Neural crest cell (in vitro differentiated cells): ENCODE measurements around the gene OSBP. TPM values are rescaled to one million over a fixed set of nuclear protein-coding genes. Genes with fewer than 3 reads are reported as not detected.

Experiments used
- DNase-seq: peaks from one replicate; pipeline ENCODE4 v3.0.0; 2021; ENCODE audit warnings: low read depth, mixed read lengths, low spot score
- H3K27ac Mint-ChIP-seq: one replicate; pipeline ENCODE4 v1.8.0; 2021; ENCODE audit warnings: mild to moderate bottlenecking, mixed read lengths; ENCODE audit not compliant: unreplicated experiment
- H3K27me3 Mint-ChIP-seq: 2 replicates; pipeline ENCODE4 v1.8.0; 2021; ENCODE audit warnings: low read depth, mild to moderate bottlenecking, mixed read lengths
- H3K36me3 Mint-ChIP-seq: 2 replicates; pipeline ENCODE4 v1.8.0; 2021; ENCODE audit warnings: low read depth, mild to moderate bottlenecking, mixed read lengths
- H3K4me1 Mint-ChIP-seq: 2 replicates; pipeline ENCODE4 v1.8.0; 2021; ENCODE audit warnings: mixed read lengths
- H3K4me3 Mint-ChIP-seq: one replicate; pipeline ENCODE4 v1.8.0; 2021; ENCODE audit warnings: mild to moderate bottlenecking, mixed read lengths
- H3K9me3 Mint-ChIP-seq: 2 replicates; pipeline ENCODE4 v1.8.0; 2021; ENCODE audit warnings: mixed read lengths
- total RNA-seq: library from RNA; stranded (reverse); gene quantifications from 2 replicates; pipeline ENCODE4 v1.2.1, GENCODE V29; 2021
- TF ChIP-seq, protein P1 (sequence below): fragments of 200-600 bp; sonication (generic); conservative IDR thresholded peaks from 2 replicates; pipeline ENCODE4 v1.5.0; 2021; ENCODE audit warnings: antibody characterized with exemption, mild to moderate bottlenecking

OSBP gene
- total RNA-seq, 1 donor from 2014 or later = 30.5 TPM

DNA sequence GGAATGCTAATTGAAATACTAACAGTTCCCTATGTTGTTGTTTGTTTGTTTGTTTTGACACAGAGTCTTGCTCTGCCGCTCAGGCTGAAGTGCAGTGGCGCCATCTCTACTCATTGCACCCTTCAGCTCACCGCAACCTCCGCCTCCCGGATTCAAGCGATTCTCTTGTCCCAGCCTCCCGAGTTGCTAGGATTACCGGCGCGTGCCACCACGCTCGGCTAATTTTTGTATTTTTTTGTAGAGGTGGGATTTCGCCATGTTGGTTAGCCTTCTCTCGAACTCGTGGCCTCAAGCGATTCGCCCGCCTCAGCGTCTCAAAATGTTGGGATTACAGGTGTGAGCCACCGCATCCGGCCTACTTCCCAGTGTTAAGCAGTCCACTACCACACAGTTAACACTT, 62.3 kb downstream of the OSBP start:
- Mint-ChIP-seq H3K36me3 (peaks cover 10% of the 10 kb centered on the region), H3K27me3 (peaks cover 55% of the 10 kb centered on the region), H3K4me3 (peak overlapping the region; percentile 33), H3K9me3 (no peaks in the 10 kb centered on the region), H3K27ac (no peak overlapping the region), H3K4me1 (peaks cover 58% of the 10 kb centered on the region)
- no peak for DNase-seq
- TF ChIP-seq, protein P1, sequence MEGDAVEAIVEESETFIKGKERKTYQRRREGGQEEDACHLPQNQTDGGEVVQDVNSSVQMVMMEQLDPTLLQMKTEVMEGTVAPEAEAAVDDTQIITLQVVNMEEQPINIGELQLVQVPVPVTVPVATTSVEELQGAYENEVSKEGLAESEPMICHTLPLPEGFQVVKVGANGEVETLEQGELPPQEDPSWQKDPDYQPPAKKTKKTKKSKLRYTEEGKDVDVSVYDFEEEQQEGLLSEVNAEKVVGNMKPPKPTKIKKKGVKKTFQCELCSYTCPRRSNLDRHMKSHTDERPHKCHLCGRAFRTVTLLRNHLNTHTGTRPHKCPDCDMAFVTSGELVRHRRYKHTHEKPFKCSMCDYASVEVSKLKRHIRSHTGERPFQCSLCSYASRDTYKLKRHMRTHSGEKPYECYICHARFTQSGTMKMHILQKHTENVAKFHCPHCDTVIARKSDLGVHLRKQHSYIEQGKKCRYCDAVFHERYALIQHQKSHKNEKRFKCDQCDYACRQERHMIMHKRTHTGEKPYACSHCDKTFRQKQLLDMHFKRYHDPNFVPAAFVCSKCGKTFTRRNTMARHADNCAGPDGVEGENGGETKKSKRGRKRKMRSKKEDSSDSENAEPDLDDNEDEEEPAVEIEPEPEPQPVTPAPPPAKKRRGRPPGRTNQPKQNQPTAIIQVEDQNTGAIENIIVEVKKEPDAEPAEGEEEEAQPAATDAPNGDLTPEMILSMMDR = no peak

DNA sequence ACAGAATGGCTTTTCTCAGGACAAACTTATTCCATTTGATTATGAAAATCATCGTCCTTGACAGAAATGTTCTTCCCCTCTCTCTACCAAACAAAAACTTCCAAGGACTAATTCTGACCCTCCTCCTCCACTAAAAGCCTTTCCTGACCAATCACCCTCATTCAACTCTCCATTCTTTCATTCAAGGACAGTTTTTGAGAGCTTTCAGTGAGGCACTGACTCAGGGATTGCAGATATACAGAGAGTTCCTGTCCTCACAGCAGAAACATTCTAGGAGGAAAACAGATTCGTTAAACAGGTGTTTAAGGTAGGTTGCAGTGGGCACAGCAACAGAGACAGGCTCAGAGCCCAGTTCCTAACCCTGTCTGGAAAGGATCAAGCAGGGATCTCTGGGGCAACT, 62.7 kb downstream of the OSBP start:
- TF ChIP-seq, protein P1 = no peak
- H3K9me3 Mint-ChIP-seq = no peaks in the 10 kb centered on the region
- peak overlapping the region; percentile 74 for H3K4me3 Mint-ChIP-seq
- H3K36me3 Mint-ChIP-seq = peaks cover 10% of the 10 kb centered on the region
- peaks cover 53% of the 10 kb centered on the region for H3K4me1 Mint-ChIP-seq
- peaks cover 50% of the 10 kb centered on the region for H3K27me3 Mint-ChIP-seq
- no peak overlapping the region for H3K27ac Mint-ChIP-seq
- no peak for DNase-seq

DNA sequence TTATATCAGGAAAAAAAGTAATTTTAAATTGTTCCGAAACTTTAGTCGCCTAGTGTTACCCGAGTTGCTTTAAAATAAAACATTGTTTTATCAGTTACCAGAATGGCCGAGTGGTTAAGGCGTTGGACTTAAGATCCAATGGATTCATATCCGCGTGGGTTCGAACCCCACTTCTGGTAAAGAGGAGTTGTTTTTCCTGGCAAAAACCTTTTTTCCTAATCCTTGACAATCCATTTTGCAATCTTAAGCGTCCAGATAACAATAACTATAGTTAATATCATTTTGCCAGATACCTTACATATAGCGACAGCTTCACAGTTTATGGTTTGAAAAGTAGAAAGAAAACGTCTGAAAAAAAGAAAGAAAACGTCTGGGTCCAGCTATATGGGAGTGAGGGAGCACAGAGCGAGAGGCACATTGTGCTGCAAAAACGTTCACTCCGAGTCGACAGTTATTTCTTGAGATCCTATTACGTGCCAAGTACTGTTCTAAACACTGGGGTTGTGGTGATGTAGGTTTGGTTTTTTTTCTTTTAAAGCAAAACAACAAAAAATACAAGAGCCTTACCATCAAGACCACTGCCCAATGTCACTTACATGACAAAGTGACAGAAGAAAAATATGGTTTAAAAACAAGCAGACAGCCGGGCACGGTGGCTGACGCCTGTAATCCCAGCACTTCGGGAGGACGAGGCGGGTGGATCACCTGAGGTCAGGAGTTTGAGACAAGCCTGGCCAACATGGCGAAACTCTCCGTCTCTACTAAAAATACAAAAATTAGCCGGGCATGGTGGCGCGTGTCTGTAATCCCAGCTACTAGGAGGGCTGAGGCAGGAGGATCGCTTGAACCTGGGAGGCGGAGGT, 63.7 kb downstream of the OSBP start:
- TF ChIP-seq, protein P1 = no peak
- Mint-ChIP-seq H3K9me3 (no peaks in the 10 kb centered on the region), H3K27me3 (peaks cover 44% of the 10 kb centered on the region), H3K4me1 (peaks cover 48% of the 10 kb centered on the region), H3K27ac (peak overlapping the region; percentile 70), H3K36me3 (peaks cover 10% of the 10 kb centered on the region), H3K4me3 (peak overlapping the region; percentile 94)
- peak; percentile 57 for DNase-seq

GRCh38 chr11:59550842-59551658, 64.5 kb downstream of the OSBP start:
- Mint-ChIP-seq H3K9me3 (no peaks in the 10 kb centered on the region), H3K27ac (peak overlapping the region; percentile 91), H3K36me3 (peaks cover 7% of the 10 kb centered on the region), H3K27me3 (peaks cover 35% of the 10 kb centered on the region), H3K4me1 (peaks cover 42% of the 10 kb centered on the region), H3K4me3 (peak overlapping the region; percentile 94)
- TF ChIP-seq, protein P1 = no peak
- DNase-seq = peak; percentile 83

DNA sequence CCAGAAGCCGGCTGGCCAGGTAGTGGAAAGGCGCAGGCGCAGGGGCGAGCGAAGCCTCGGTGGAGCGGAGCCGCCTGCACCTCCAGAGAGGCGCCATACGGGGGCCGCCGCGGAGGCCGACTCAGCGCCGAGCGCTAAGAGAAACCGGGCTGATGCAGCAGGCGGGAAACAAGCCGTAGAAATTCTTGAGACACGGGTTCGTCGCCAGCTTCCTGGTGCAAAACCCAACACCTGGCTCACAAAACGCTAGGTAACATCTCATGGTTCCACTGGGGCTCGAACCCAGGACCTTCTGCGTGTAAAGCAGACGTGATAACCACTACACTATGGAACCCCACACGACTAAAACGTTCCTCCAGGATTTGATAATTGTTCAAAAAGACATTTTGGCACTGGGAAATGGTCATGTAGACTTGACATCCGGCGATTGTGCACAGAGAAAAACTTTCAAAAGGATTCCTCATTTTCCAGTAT, 65.2 kb downstream of the OSBP start:
- Mint-ChIP-seq H3K9me3 (no peaks in the 10 kb centered on the region), H3K36me3 (peaks cover 5% of the 10 kb centered on the region), H3K27ac (peak overlapping the region; percentile 91), H3K4me3 (peak overlapping the region; percentile 94), H3K4me1 (peaks cover 35% of the 10 kb centered on the region), H3K27me3 (peaks cover 29% of the 10 kb centered on the region)
- TF ChIP-seq, protein P1 = peak; percentile 63
- DNase-seq = peak; percentile 84
